Renal cortical epithelial cell (primary cell): ENCODE data around the gene BICRA. TPM values are rescaled to one million over a fixed set of nuclear protein-coding genes. Genes with fewer than 3 reads are reported as not detected.

Source experiments
- DNase-seq: peaks from one replicate; pipeline ENCODE4 v3.0.0-alpha.2; 2011; ENCODE audit warnings: low read depth
- total RNA-seq: library from RNA; depleted of rRNA; stranded (reverse); fragments of >200 nt; gene quantifications from 2 replicates; pipeline ENCODE4 v1.2.3, GENCODE V29; 2014

Gene BICRA
- total RNA-seq, 1 donor from 2014 or later: 18.8 TPM

GRCh38 chr19:47601180-47601904 lies 7.6 kb upstream of the BICRA start:
- no peak for DNase-seq

GRCh38 chr19:47603706-47604565 lies 5.0 kb upstream of the BICRA start:
- no peak for DNase-seq

DNA sequence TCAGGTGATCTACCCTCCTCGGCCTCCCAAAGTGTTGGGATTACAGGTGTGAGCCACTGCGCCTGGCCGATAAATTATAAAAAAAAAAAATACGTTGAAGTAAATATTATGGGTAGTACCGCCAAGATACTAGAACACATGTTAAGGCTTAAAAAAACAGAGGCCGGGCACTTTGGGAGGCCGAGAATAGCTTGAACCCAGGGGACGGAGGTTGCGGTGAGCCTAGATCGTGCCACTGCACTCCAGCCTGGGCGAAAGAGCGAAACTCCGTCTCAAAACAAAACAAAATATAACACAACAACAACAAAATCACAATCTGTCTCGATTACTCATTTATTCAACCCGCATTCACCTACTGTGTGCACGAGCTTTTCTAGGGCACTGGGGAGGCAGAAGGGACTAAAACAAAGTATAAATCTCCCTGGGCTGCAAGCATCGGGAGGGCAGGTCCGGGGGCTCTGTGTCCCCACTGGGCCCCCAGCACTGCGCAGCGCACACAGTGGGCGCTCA lies 1.3 kb upstream of the BICRA start:
- no peak for DNase-seq

DNA sequence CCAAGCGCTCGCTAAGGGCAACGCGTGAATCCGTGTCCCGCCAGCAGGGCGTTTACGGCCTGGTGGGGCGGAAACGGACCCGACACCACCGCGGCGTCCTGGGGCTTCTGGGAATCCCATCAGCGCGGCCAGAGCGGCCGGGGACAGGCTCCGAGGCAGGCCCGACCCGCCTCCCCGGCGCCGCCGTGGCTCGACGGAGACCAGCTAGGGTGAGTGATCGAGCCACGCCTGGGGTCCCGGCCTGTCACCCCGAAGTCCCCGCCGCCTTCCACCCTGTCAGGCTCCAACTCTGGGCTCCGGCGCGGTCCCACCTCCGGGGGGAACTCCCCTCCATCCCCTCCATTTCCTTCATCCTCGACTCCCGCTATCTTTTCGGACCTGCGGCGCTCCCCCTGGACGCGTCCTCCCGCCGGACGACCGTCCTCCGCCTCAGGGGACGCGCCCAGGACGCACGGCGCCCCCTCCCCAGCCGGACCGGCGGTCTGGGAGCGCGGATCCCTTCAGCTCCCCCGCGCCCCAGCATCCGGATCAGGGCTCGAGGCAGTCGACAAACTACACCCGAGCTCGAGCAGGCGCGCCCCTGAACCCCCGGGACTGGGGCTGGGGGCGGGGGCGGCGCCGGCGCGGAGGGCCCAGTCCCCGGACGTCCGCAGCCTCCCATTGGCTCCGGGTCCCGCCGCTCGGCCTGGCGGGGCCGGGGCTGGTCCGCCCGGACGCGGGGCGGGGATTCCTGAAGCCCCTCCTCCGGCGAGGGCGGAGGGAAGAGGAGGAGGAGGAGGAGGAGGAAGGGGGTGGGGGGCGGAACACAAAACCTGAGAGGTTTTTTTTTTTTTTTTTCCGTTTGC lies 638 bp upstream of the BICRA start:
- DNase-seq: peak; percentile 53

DNA sequence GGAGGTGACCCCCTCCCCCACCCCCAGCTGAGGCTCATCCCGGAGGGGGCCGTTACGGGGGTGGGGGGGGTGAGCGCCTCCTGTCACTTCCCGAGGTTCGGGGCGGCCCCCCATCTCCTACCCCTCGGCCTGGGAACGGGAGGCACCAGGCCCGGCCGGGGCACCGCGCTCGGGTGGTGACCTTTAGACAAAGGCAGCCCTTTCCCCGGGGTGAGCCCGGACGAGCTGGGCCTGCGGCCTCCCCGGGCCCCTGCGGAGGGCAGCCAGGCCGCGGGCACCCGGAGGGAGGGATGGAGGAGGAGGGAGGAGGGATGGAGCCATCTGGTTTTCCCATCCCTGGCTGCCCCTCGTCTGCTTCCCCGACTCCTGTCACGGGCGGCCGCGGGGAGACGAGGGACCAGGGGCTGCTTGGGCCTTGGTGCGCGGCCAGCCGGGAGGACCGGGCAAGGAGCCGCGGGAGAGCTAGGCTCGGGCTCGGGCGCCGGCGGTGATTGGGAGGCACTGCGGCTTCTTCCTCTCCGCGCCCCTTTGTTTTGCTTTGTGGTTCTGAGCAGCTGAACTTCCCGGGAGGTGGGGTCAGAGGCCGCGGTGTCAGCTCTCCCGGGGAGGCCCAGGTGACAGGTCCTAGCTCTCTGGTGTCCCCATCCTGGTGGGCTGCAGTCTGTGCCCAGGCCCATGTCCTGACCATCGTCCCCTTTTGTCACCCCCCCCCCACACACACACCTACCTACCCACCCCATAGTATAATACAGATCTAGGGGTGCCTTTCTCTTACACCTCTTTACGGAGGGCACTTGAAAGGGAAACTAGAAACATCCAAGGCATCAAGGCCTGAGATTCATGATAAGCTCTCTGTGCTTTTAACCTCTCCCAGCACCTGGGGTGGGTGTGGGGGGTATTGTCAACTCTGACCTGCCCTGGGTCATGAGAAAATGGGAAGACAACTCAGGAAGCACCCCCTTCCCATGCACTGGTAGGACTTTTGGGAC lies 1.3 kb downstream of the BICRA start:
- DNase-seq: no peak

DNA sequence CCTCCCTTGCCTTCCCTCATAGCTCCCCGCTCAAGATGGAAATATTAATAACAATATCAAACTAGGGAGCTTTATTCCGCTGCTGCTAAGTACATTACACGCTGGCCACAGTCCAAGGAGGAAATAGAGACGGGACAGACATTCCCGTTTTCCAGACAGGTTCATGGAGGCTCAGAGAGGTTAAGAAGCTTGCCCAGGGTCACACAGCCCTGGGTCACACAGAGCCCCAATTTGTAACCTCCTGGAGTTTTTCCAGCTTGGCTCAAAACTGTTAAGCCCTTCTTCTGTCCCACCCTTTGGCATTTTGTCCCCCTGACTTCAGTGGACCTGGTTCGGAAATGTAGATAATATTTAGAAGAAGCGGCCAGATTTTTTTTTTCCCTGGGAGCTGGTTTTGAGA lies 2.0 kb downstream of the BICRA start:
- no peak for DNase-seq

GRCh38 chr19:47613165-47614020 lies 4.5 kb downstream of the BICRA start:
- peak; percentile 67 for DNase-seq

- DNase-seq: no peak
Observed at GRCh38 chr19:47614021-47614295, 5.0 kb downstream of the BICRA start.

DNA sequence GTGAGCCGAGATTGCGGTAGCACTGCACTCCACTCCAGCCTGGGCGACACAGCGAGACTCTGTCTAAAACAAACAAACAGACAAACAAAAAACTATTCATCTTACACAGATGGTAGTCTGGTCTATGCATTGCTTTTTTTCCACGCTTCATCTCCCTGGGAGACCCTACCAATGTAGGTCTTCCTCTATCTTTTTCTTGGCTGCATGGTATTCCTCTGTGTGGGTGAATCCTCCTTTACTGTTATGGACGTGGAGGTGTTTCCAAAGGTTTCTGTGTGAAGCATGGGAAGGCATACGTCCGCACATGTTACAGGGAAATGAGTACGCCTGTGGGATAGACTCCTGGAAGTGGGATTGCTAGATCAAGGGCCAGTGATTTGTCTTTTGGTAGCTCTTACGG lies 5.6 kb downstream of the BICRA start:
- DNase-seq: no peak

DNA sequence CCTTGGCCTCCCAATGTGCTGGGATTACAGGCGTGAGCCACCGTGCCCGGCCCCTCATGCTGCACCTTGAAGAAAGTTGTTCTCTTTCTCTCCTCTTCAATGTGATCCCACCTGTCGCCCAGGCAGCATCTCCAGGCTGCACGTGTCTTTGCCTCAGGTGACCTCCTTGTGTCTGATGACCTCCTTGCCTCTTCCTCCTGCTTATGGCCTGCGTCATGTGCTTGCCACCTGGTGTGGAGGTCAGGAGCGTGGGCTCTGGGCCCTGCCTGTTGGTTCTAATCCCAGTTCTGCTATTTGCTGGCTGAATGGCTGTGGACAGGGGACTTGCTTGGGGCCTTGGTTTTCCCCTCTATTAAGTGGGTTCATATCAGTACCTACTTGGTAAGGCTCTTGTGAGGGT lies 6.3 kb downstream of the BICRA start:
- no peak for DNase-seq

- no peak for DNase-seq
Observed at GRCh38 chr19:47615714-47616113, 6.8 kb downstream of the BICRA start.

DNA sequence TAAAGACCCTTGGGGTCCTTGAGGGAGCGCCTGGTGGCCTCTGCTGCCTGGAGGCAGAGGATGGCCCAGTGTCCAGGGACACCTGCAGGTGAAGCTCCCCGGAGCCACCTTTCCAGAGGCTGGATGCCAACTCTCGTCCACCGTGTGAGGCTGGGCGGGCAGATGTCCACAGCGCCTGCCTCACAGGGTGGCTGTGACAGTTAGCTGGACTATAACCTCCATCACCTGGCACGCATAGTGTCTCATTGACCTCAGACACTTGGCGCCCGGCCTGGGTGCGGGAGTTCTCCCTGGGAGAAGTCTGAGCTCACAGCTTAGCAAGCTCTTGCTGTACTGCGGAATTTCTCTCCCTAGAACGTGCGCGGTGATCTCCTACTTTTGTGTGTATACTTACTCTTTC lies 9.8 kb downstream of the BICRA start:
- peak; percentile 15 for DNase-seq

DNA sequence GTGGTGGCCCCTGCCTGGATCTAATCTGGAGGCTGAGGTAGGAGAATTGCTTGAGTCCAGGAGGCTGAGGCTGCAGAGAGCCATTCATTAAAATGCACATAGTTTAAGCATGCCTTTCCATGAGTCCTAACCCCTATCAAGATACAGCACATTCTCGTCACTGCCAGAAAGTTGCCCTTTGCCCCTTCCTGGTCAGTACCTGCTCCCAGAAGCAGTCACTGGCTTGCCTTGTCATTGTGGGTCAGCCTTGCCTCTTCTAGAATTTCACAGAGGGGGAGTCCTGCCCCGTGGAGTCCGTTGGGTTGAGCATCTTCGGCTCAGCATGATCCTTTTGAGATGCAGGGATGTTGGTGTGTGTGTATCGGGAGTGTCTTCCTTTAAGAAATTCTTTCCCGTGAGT lies 10.8 kb downstream of the BICRA start:
- DNase-seq: no peak

- peak; percentile 14 for DNase-seq
Observed at GRCh38 chr19:47623151-47623920, 14.4 kb downstream of the BICRA start.

GRCh38 chr19:47623921-47624391 lies 15.0 kb downstream of the BICRA start:
- no peak for DNase-seq

DNA sequence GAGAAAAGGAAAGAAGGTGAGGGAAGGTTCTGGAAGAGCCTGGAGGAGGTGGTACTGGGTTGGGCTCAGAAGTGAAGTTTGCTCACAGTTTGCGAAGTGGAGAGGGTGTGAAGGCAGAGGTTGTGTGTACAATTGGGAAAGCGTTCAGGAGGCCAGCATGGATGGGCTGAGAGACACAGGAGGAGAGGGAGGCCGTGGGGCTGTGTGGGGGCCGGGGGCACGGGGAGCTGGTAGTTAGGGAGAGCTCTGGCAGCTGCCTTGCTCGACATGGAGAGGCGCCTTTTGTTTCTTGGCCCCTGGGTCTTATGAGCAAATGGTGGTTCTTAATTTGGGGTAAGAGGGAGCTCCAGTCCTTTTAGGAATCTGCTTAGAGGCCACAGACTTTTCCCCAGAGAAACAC lies 16.7 kb downstream of the BICRA start:
- no peak for DNase-seq

- DNase-seq: no peak
Observed at GRCh38 chr19:47626238-47626637, 17.3 kb downstream of the BICRA start.

DNA sequence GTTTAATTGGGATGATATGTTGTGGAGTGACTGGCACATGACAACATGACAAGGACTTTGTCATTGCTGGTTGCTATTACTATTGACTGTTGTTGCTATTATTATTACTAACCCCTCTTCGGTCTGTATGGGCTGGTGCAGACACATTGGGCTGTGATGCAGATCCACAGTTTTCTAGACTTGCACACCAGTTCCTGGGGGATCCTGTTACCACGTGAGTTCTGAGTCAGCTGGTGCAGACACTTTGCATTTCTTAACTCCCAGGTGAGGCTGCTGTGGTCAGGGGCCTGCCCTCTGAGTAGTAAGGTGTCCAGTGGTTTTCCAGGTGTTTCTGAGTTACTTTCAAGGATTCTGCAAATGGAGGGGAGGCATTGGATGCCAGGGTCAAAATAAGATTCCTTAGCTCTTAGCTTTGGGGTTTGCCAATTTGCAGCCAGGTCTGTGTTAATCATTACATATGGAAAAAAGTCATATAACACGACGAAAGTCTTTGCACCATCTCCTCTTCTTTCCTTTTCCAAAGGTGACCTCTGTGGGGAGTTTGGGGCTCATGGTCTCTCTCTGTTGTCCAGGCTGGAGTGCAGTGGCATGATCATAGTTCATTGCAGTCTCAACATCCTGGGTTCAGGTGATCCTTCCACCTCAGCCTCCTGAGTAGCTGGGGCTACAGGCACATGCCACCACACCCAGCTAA lies 19.3 kb downstream of the BICRA start:
- DNase-seq: peak; percentile 44

DNA sequence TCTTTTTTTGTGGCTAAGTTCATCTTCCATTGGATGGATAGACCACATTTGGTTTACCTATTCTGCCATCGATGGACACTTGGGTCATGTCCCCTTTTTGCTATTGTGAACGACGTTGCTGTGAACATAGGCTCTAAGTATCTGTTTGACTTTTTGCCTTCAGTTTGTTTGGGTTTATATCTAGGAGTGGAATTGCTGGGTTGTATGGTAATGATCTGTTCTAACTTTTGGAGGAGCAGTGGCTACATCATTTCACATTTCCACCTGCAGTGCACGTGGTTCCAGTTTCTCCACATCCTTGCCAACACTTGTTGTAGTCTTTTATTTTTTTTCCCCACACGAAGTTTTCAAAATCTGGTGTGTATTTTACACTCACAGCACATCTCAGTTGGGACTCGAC lies 21.7 kb downstream of the BICRA start:
- DNase-seq: no peak
